Measurements from ENCODE around the gene RAPGEF1.
A peak's percentile ranks its signal among the peaks of the same experiment; 100 is the strongest.

The RAPGEF1 gene, protein sequence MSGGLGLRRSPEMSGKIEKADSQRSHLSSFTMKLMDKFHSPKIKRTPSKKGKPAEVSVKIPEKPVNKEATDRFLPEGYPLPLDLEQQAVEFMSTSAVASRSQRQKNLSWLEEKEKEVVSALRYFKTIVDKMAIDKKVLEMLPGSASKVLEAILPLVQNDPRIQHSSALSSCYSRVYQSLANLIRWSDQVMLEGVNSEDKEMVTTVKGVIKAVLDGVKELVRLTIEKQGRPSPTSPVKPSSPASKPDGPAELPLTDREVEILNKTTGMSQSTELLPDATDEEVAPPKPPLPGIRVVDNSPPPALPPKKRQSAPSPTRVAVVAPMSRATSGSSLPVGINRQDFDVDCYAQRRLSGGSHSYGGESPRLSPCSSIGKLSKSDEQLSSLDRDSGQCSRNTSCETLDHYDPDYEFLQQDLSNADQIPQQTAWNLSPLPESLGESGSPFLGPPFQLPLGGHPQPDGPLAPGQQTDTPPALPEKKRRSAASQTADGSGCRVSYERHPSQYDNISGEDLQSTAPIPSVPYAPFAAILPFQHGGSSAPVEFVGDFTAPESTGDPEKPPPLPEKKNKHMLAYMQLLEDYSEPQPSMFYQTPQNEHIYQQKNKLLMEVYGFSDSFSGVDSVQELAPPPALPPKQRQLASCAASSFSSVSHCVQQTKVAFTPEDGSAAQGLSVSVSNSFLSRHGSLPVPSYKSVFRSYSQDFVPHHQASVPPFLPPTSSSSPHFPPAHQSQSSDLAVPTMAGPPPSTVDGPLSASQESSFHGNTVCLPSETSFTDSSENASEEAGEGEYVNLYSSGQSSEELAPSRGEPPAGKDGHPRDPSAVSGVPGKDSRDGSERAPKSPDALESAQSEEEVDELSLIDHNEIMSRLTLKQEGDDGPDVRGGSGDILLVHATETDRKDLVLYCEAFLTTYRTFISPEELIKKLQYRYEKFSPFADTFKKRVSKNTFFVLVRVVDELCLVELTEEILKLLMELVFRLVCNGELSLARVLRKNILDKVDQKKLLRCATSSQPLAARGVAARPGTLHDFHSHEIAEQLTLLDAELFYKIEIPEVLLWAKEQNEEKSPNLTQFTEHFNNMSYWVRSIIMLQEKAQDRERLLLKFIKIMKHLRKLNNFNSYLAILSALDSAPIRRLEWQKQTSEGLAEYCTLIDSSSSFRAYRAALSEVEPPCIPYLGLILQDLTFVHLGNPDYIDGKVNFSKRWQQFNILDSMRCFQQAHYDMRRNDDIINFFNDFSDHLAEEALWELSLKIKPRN (N-terminal part only)

GRCh38 chr9:131739959-131740648 is at the start of gene RAPGEF1:
TSS of gene RAPGEF1 (minus strand) at chr9:131740076. CDS start at chr9:131739830, 246 bp downstream.
- DNase-seq: peak in 37 of 56 donors; percentile 16 to 78 (median 50)

DNA sequence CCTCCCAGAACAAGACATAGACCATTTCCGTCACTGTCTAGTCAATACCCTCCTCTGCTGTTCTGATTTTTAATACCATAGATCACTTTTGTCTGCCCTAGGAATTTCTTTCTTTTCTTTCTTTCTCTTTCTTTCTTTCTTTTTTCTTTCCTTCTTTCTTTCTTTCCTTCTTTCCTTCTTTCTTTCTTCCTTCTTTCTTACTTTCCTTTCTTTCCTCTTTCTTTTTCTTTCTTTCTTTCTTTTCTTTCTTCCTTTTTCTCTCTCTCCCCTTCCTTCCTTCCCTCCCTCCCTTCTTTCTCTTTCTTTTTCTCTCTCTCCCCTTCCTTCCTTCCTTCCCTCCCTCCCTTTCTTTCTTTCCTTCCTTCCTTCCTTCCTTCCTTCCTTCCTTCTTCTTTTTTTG is 49.0 kb upstream of the RAPGEF1 start:
- DNase-seq: no peak

DNA sequence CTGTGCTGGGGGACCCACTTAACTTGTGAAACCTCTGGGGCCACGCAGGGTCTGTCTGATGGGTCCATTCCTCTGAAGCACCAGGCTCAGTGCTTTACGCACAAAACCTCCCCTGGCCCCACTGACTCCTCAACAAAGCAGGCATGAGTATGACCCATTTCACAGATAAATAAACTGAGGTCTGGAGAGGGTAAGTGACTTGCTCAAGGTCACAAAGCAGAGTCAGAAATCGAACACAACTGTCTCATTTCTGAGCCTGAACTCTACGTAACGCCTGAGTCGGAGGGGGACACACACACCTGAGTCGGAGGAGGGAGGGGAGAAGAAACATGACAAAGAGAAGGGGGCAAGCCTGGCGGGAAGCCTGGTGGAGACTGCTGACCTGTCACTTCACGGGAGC is 48.0 kb upstream of the RAPGEF1 start:
- no peak for DNase-seq

- DNase-seq: no peak
Measured at GRCh38 chr9:131784748-131785501, 45.0 kb upstream of the RAPGEF1 start.

GRCh38 chr9:131781069-131781468 is 41.2 kb upstream of the RAPGEF1 start:
- DNase-seq: no peak

DNA sequence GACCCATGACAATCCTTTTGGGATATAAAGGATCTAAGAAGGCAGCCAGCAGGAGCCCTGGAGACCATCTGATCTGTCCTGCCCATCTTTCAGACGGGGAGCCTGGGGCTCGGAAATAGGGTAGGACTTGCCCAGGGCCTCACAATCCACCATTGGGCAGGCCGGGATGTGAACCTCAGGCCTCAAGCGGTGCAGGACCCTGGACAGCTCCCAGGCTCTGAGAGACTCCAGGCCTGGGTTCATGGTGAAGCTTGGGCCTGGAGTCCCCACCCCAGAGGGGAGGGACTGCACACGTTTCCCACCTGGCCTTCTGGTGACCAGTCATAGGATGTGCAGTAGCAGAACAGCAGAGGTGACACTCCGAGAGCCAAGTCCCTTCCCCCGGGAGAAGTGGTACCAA is 36.6 kb upstream of the RAPGEF1 start:
- DNase-seq: peak in 1 of 56 donors; percentile 7

DNA sequence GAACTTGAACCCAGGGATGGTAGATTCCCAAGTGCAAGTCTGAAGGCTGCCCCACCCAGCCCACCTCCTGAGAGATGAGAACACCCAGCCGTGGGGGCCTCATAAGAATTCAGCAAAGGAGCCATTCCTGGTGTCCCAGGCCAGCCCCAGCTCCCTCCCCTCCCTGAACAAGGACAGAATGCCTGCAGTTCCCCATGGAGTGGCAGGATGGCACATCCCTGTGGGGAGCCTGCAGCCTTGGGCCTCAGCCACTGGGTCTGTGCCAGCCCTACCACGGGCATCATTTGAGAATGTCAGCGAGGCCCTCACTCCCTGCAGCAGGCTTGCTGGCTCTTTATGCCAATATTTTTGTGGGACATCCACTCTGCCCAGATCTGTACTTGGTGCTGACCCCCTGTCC is 36.2 kb upstream of the RAPGEF1 start:
- DNase-seq: no peak

- no peak for DNase-seq
Measured at GRCh38 chr9:131774636-131775035, 34.8 kb upstream of the RAPGEF1 start.

- peak in 10 of 56 donors; percentile 2 to 25 (median 12) for DNase-seq
Measured at GRCh38 chr9:131773911-131774379, 34.1 kb upstream of the RAPGEF1 start.

- no peak for DNase-seq
Measured at GRCh38 chr9:131772940-131773339, 33.1 kb upstream of the RAPGEF1 start.

GRCh38 chr9:131771646-131772045 is 31.8 kb upstream of the RAPGEF1 start:
- DNase-seq: no peak

GRCh38 chr9:131769361-131769760 is 29.5 kb upstream of the RAPGEF1 start:
- no peak for DNase-seq

DNA sequence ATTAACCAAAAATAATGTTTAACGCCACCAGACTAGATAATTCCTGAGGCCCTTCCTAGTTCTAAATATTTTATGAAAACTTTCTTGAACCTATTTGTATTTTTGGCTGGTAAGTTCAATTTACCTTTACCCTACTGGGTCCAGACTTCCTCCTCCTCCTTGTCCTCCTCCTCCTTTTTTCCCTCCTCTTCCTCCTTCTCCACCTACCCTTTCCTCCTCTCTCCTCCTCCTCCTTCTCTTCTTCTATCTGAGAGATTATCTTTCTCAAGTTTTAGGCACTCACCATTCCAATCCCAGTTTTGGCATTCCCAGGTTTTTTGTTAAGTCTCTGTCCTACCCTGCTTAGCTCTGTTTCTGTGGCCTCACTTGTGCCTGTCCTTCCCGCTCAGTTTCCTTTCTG is 24.7 kb upstream of the RAPGEF1 start:
- DNase-seq: no peak

- DNase-seq: peak in 43 of 56 donors; percentile 15 to 82 (median 46)
Measured at GRCh38 chr9:131762356-131762932, 22.6 kb upstream of the RAPGEF1 start.

GRCh38 chr9:131759017-131759647 is 19.3 kb upstream of the RAPGEF1 start:
- DNase-seq: no peak

DNA sequence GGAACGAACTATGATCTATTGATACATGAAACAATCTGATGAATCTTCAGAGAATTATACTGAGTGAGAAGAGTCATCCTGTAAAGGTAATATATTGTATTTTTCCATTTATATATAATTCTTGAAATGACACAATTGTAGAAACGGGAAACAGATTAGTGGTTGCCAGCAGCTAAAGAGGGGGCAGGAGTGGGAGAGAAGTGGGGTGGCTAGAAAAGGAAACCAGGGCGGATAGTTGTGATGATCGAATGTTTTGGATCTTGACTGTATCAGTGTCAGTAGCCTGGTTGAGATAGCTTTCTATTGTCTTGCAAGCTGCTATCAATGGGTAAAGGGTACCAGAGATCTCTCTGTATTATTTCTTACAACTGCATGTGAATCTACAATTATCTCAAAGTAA is 17.7 kb upstream of the RAPGEF1 start:
- no peak for DNase-seq

DNA sequence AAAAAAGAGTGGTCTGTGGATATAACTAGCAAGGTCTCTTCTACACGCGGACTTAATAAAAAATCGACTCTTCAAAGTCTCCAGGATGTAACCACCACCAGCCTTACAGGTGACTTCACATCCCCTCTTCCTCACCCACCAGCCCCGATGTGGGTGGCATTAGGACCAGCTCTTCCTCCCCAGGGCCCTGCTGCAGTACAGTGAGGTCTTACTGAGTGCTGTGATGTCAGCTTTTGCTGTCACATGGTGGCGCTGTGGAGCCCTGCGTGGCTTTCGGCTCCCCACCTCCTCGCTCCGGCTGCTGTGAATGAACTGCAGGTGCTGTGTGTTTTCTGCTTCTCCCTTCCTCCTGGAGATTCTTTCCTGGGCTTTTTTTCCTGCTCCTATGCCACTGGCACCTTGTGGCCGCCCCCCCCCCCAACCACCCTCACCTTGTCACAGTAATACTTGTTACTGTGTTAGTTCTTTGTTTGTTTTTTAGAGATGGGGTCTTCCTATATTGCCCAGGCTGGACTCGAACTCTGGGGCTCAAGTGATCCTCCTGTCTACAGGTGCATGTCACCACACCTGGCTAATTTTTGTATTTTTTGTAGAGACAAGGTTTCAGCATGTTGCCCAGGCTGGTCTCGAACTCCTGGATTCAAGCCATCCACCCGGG is 15.8 kb upstream of the RAPGEF1 start:
- DNase-seq: peak in 47 of 56 donors; percentile 19 to 91 (median 60)

GRCh38 chr9:131754846-131755245 is 15.0 kb upstream of the RAPGEF1 start:
- no peak for DNase-seq
